ENCODE measurements around the gene OR5K3.

The OR5K3 gene

DNA sequence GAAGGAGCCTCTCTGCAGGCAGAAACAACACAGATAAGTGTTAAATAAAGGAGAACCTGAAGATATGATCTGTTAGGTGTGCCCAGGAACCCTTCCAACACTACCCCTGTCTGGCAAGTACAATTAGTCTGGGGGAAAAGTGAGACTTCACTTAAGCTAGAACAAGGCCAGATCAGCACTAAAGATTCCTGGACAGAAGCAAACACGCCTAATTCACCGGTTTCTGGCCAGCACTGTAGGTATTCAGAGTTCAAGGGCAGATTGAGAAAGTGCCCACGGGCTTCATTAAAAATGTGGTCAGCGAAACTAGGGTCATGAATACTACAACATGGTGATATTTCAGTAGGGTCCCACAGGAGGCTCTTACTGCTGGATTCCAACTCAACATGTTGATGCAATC is 43.9 kb downstream of the OR5K3 start:
- no peak for DNase-seq

DNA sequence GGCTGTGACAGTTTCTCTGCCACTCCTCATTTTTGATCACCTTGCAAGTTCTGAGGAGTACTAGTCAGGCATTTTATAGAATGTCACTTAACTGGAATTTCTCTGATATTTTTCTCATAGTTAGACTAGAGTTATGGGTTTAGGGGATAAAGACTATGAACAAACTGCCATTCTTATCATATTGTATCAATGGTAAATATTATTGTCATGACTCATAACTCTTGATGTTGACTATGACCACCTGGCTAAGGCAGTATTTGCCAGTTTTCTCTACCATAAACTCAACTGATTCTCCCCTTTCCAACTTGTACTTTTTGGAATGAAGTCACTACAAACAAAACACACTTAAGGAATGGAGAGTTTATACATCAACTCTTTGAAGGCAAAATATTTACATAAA is 49.8 kb downstream of the OR5K3 start:
- DNase-seq, result no peak

All from activated CD4-positive, alpha-beta T cell treated with anti-CD3 and anti-CD28 coated beads, Interleukin-2, Interleukin-6, amounts not matched to agents 100 ng/mL and 50 ng/mL, durations not matched to agents 16 hours and 8 hours (primary cell).